Sigmoid colon (tissue), 3 donors: ENCODE results near the gene DOCK3.

Experiments
- CTCF ChIP-seq, 4 experiments: fragments of 450-650 bp in 3 of 4; fragments of 200-600 bp in 1 of 4; IDR thresholded peaks; one replicate each; pipeline ENCODE4 v1.5.1; 2016 to 2019; ENCODE audit warnings: antibody characterized with exemption in 4 of 4, mild to moderate bottlenecking in 3 of 4, moderate library complexity in 2 of 4
- POLR2A ChIP-seq, 2 donors: fragments of 450-650 bp; IDR thresholded peaks; one replicate each; pipeline ENCODE4 v1.6.1; 2016; ENCODE audit warnings: antibody characterized with exemption in 2 of 2, mild to moderate bottlenecking in 2 of 2, moderate library complexity in 2 of 2

- TF ChIP-seq CTCF (IDR thresholded peaks at IDR 0.05): no peak
- no peak for TF ChIP-seq POLR2A (IDR thresholded peaks at IDR 0.05)
These were observed 309.2 kb downstream of the DOCK3 start for GRCh38 chr3:50983887-50984286.
